ENCODE data around the gene DDHD1.

The DDHD1 gene

GRCh38 chr14:53044486-53044885 lies 108.6 kb downstream of the DDHD1 start:
- no peaks in the 10 kb centered on the region for H3K27me3 ChIP-seq (replicated peaks; ENCODE audit: control insufficient read depth, insufficient read depth, low read length)
- H3K4me1 ChIP-seq (ENCODE audit: control insufficient read depth, insufficient read depth, low read length): peaks cover 38% of the 10 kb centered on the region
- H3K36me3 ChIP-seq (ENCODE audit: control insufficient read depth, insufficient read depth, low read length, severe bottlenecking): peaks cover 22% of the 10 kb centered on the region
- peak; percentile 81 for DNase-seq (ENCODE audit: low read depth)
- H3K4me3 ChIP-seq (ENCODE audit: low read length): no peak overlapping the region
- H3K9ac ChIP-seq (ENCODE audit: low read length): no peak overlapping the region
- no peaks in the 10 kb centered on the region for H3K9me3 ChIP-seq (ENCODE audit: control insufficient read depth, low read length)

- Histone ChIP-seq H3K9ac (ENCODE audit: low read length) (peak overlapping the region; percentile 74), H3K9me3 (ENCODE audit: control insufficient read depth, low read length) (no peaks in the 10 kb centered on the region), H3K4me1 (ENCODE audit: control insufficient read depth, insufficient read depth, low read length) (peaks cover 38% of the 10 kb centered on the region), H3K36me3 (ENCODE audit: control insufficient read depth, insufficient read depth, low read length, severe bottlenecking) (peaks cover 27% of the 10 kb centered on the region), H3K4me3 (ENCODE audit: low read length) (peak overlapping the region; percentile 65), H3K27me3 (replicated peaks; ENCODE audit: control insufficient read depth, insufficient read depth, low read length) (no peaks in the 10 kb centered on the region)
- DNase-seq (ENCODE audit: low read depth): no peak
These were observed 110.0 kb downstream of the DDHD1 start for GRCh38 chr14:53043027-53043581.

- peak; percentile 53 for DNase-seq (ENCODE audit: low read depth)
- H3K36me3 ChIP-seq (ENCODE audit: control insufficient read depth, insufficient read depth, low read length, severe bottlenecking): peaks cover 27% of the 10 kb centered on the region
These were observed 110.6 kb downstream of the DDHD1 start for GRCh38 chr14:53042480-53042879.

GRCh38 chr14:53041067-53041466 lies 112.1 kb downstream of the DDHD1 start:
- Histone ChIP-seq H3K4me1 (ENCODE audit: control insufficient read depth, insufficient read depth, low read length) (peaks cover 45% of the 10 kb centered on the region), H3K9me3 (ENCODE audit: control insufficient read depth, low read length) (no peaks in the 10 kb centered on the region), H3K36me3 (ENCODE audit: control insufficient read depth, insufficient read depth, low read length, severe bottlenecking) (peaks cover 25% of the 10 kb centered on the region), H3K9ac (ENCODE audit: low read length) (no peak overlapping the region), H3K4me3 (ENCODE audit: low read length) (no peak overlapping the region), H3K27me3 (replicated peaks; ENCODE audit: control insufficient read depth, insufficient read depth, low read length) (no peaks in the 10 kb centered on the region)
- DNase-seq (ENCODE audit: low read depth): no peak

More at GRCh38 chr14:53042480-53042879, 110.6 kb downstream of the DDHD1 start:
- no peaks in the 10 kb centered on the region for H3K27me3 ChIP-seq (replicated peaks; ENCODE audit: control insufficient read depth, insufficient read depth, low read length)
- H3K4me3 ChIP-seq (ENCODE audit: low read length): peak overlapping the region; percentile 65
- H3K9me3 ChIP-seq (ENCODE audit: control insufficient read depth, low read length): no peaks in the 10 kb centered on the region
- H3K9ac ChIP-seq (ENCODE audit: low read length): peak overlapping the region; percentile 74
- peaks cover 38% of the 10 kb centered on the region for H3K4me1 ChIP-seq (ENCODE audit: control insufficient read depth, insufficient read depth, low read length)

- Histone ChIP-seq H3K4me3 (ENCODE audit: low read length) (no peak overlapping the region), H3K9ac (ENCODE audit: low read length) (no peak overlapping the region), H3K9me3 (ENCODE audit: control insufficient read depth, low read length) (no peaks in the 10 kb centered on the region), H3K27me3 (replicated peaks; ENCODE audit: control insufficient read depth, insufficient read depth, low read length) (no peaks in the 10 kb centered on the region), H3K36me3 (ENCODE audit: control insufficient read depth, insufficient read depth, low read length, severe bottlenecking) (peaks cover 20% of the 10 kb centered on the region), H3K4me1 (ENCODE audit: control insufficient read depth, insufficient read depth, low read length) (peaks cover 51% of the 10 kb centered on the region)
- no peak for DNase-seq (ENCODE audit: low read depth)
These were observed 114.5 kb downstream of the DDHD1 start for GRCh38 chr14:53038629-53039028.

GRCh38 chr14:53037016-53037415 lies 116.1 kb downstream of the DDHD1 start:
- H3K4me1 ChIP-seq (ENCODE audit: control insufficient read depth, insufficient read depth, low read length): peaks cover 50% of the 10 kb centered on the region
- no peaks in the 10 kb centered on the region for H3K27me3 ChIP-seq (replicated peaks; ENCODE audit: control insufficient read depth, insufficient read depth, low read length)
- no peak overlapping the region for H3K9ac ChIP-seq (ENCODE audit: low read length)
- peaks cover 20% of the 10 kb centered on the region for H3K36me3 ChIP-seq (ENCODE audit: control insufficient read depth, insufficient read depth, low read length, severe bottlenecking)
- H3K4me3 ChIP-seq (ENCODE audit: low read length): no peak overlapping the region
- no peaks in the 10 kb centered on the region for H3K9me3 ChIP-seq (ENCODE audit: control insufficient read depth, low read length)
- no peak for DNase-seq (ENCODE audit: low read depth)

- peak overlapping the region; percentile 10 for H3K4me3 ChIP-seq (ENCODE audit: low read length)
- H3K9ac ChIP-seq (ENCODE audit: low read length): peak overlapping the region; percentile 50
- peaks cover 16% of the 10 kb centered on the region for H3K36me3 ChIP-seq (ENCODE audit: control insufficient read depth, insufficient read depth, low read length, severe bottlenecking)
- peak; percentile 72 for DNase-seq (ENCODE audit: low read depth)
- peaks cover 58% of the 10 kb centered on the region for H3K4me1 ChIP-seq (ENCODE audit: control insufficient read depth, insufficient read depth, low read length)
- no peaks in the 10 kb centered on the region for H3K9me3 ChIP-seq (ENCODE audit: control insufficient read depth, low read length)
- no peaks in the 10 kb centered on the region for H3K27me3 ChIP-seq (replicated peaks; ENCODE audit: control insufficient read depth, insufficient read depth, low read length)
These were observed 117.5 kb downstream of the DDHD1 start for GRCh38 chr14:53035336-53036210.

GRCh38 chr14:53034688-53035230 lies 118.4 kb downstream of the DDHD1 start:
- Histone ChIP-seq H3K4me1 (ENCODE audit: control insufficient read depth, insufficient read depth, low read length) (peaks cover 62% of the 10 kb centered on the region), H3K36me3 (ENCODE audit: control insufficient read depth, insufficient read depth, low read length, severe bottlenecking) (peaks cover 9% of the 10 kb centered on the region), H3K27me3 (replicated peaks; ENCODE audit: control insufficient read depth, insufficient read depth, low read length) (no peaks in the 10 kb centered on the region), H3K9ac (ENCODE audit: low read length) (no peak overlapping the region), H3K9me3 (ENCODE audit: control insufficient read depth, low read length) (no peaks in the 10 kb centered on the region), H3K4me3 (ENCODE audit: low read length) (no peak overlapping the region)
- no peak for DNase-seq (ENCODE audit: low read depth)

- no peak overlapping the region for H3K9ac ChIP-seq (ENCODE audit: low read length)
- peaks cover 6% of the 10 kb centered on the region for H3K36me3 ChIP-seq (ENCODE audit: control insufficient read depth, insufficient read depth, low read length, severe bottlenecking)
- H3K9me3 ChIP-seq (ENCODE audit: control insufficient read depth, low read length): no peaks in the 10 kb centered on the region
- no peak for DNase-seq (ENCODE audit: low read depth)
- no peak overlapping the region for H3K4me3 ChIP-seq (ENCODE audit: low read length)
- H3K4me1 ChIP-seq (ENCODE audit: control insufficient read depth, insufficient read depth, low read length): peaks cover 62% of the 10 kb centered on the region
- H3K27me3 ChIP-seq (replicated peaks; ENCODE audit: control insufficient read depth, insufficient read depth, low read length): no peaks in the 10 kb centered on the region
These were observed 119.1 kb downstream of the DDHD1 start for GRCh38 chr14:53034036-53034435.

GRCh38 chr14:53032838-53033390 lies 120.2 kb downstream of the DDHD1 start:
- peaks cover 4% of the 10 kb centered on the region for H3K36me3 ChIP-seq (ENCODE audit: control insufficient read depth, insufficient read depth, low read length, severe bottlenecking)
- peak; percentile 61 for DNase-seq (ENCODE audit: low read depth)
- peak overlapping the region; percentile 21 for H3K9ac ChIP-seq (ENCODE audit: low read length)
- H3K4me3 ChIP-seq (ENCODE audit: low read length): peak overlapping the region; percentile 51
- H3K9me3 ChIP-seq (ENCODE audit: control insufficient read depth, low read length): no peaks in the 10 kb centered on the region
- H3K4me1 ChIP-seq (ENCODE audit: control insufficient read depth, insufficient read depth, low read length): peaks cover 62% of the 10 kb centered on the region
- H3K27me3 ChIP-seq (replicated peaks; ENCODE audit: control insufficient read depth, insufficient read depth, low read length): no peaks in the 10 kb centered on the region

- Histone ChIP-seq H3K4me3 (ENCODE audit: low read length) (peak overlapping the region; percentile 60), H3K4me1 (ENCODE audit: control insufficient read depth, insufficient read depth, low read length) (peaks cover 62% of the 10 kb centered on the region), H3K9me3 (ENCODE audit: control insufficient read depth, low read length) (no peaks in the 10 kb centered on the region), H3K9ac (ENCODE audit: low read length) (peak overlapping the region; percentile 43), H3K27me3 (replicated peaks; ENCODE audit: control insufficient read depth, insufficient read depth, low read length) (no peaks in the 10 kb centered on the region), H3K36me3 (ENCODE audit: control insufficient read depth, insufficient read depth, low read length, severe bottlenecking) (peaks cover 4% of the 10 kb centered on the region)
- DNase-seq (ENCODE audit: low read depth): peak; percentile 91
These were observed 120.8 kb downstream of the DDHD1 start for GRCh38 chr14:53032161-53032803.

Data from adipocyte (in vitro differentiated cells).